GM18867 (cell line): ENCODE results near the gene ZFP3.
"Not testable (repeated sequence)": the region's sequence is repeated elsewhere in the genome, so short reads cannot be mapped to it uniquely, and the experiment has no call there.

Source experiments
- ATAC-seq: cut with Tn5 transposase; IDR thresholded peaks from one replicate; pipeline ENCODE4 v1.9.1; 2021; ENCODE audit warnings: mild to moderate bottlenecking, moderate library complexity; ENCODE audit not compliant: unreplicated experiment

ZFP3 gene

GRCh38 chr17:5123343-5124124 is 45.3 kb downstream of the ZFP3 start:
- no peak for ATAC-seq

GRCh38 chr17:5124125-5124760 is 46.0 kb downstream of the ZFP3 start:
- ATAC-seq: not testable (repeated sequence)

- not testable (repeated sequence) for ATAC-seq
These were observed 46.6 kb downstream of the ZFP3 start for GRCh38 chr17:5124896-5125295.

- ATAC-seq: no peak
These were observed 48.6 kb downstream of the ZFP3 start for GRCh38 chr17:5126719-5127488.

GRCh38 chr17:5127910-5128309 is 49.6 kb downstream of the ZFP3 start:
- no peak for ATAC-seq

GRCh38 chr17:5128387-5128786 is 50.1 kb downstream of the ZFP3 start:
- not testable (repeated sequence) for ATAC-seq

GRCh38 chr17:5128905-5129535 is 50.8 kb downstream of the ZFP3 start:
- no peak for ATAC-seq

- ATAC-seq: not testable (repeated sequence)
These were observed 51.5 kb downstream of the ZFP3 start for GRCh38 chr17:5129770-5130169.

GRCh38 chr17:5130261-5130660 is 52.0 kb downstream of the ZFP3 start:
- not testable (repeated sequence) for ATAC-seq

- not testable (repeated sequence) for ATAC-seq
These were observed 52.4 kb downstream of the ZFP3 start for GRCh38 chr17:5130687-5131086.

- ATAC-seq: no peak
These were observed 53.0 kb downstream of the ZFP3 start for GRCh38 chr17:5131146-5131715.

- not testable (repeated sequence) for ATAC-seq
These were observed 53.7 kb downstream of the ZFP3 start for GRCh38 chr17:5131799-5132502.

GRCh38 chr17:5132503-5133225 is 54.4 kb downstream of the ZFP3 start:
- ATAC-seq: not testable (repeated sequence)

GRCh38 chr17:5133311-5133710 is 55.0 kb downstream of the ZFP3 start:
- ATAC-seq: no peak

GRCh38 chr17:5133961-5134360 is 55.7 kb downstream of the ZFP3 start:
- ATAC-seq: not testable (repeated sequence)

GRCh38 chr17:5134571-5134970 is 56.3 kb downstream of the ZFP3 start:
- not testable (repeated sequence) for ATAC-seq

GRCh38 chr17:5135131-5135712 is 57.0 kb downstream of the ZFP3 start:
- ATAC-seq: not testable (repeated sequence)

- no peak for ATAC-seq
These were observed 57.7 kb downstream of the ZFP3 start for GRCh38 chr17:5135726-5136579.
